ENCODE data around the gene UBR1. TPM values are rescaled to one million over a fixed set of nuclear protein-coding genes. Genes with fewer than 3 reads are reported as not detected.
"Not testable (repeated sequence)": the region's sequence is repeated elsewhere in the genome, so short reads cannot be mapped to it uniquely, and the experiment has no call there.

UBR1 gene
- total RNA-seq, 1 experiment from 2014 or later = 18.9 TPM

- TF ChIP-seq, protein P1, sequence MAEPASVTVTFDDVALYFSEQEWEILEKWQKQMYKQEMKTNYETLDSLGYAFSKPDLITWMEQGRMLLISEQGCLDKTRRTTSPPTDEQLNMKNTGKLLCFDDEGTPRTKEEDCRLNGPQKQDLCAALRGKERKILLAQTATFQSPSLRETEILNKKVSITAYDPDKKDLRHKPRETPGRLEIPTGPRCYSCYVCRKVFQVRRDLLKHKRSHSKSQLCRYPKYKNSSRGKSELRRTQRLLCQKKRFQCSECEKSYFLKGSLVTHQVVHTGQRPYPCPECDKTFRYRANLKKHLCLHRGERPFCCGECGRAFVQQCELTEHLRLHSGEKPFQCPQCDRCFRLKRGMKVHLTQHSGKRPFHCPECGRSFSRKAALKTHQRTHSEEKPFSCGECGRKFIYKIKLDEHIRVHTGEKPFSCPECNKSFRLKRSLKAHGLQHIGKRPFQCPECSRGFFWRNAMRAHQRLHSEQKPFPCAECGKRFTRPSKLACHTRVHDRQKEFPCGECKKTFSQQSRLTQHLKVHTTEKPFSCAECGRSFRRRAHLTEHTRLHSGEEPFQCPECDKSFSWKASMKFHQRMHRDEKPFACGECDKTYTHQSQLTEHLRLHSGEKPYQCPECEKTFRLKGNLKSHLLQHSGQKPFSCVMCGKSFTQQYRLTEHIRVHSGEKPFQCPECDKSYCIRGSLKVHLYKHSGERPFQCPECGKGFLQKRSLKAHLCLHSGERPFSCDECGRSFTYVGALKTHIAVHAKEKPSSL (CRISPR knock-in tag; conservative IDR thresholded peaks at IDR 0.05) = no peak
Measured at GRCh38 chr15:42903388-42904324, 202.2 kb downstream of the UBR1 start (continued).

GRCh38 chr15:42893911-42894310 lies 211.9 kb downstream of the UBR1 start:
- Mint-ChIP-seq H3K36me3 (peaks cover 14% of the 10 kb centered on the region), H3K9me3 (peaks cover 14% of the 10 kb centered on the region)
- POLR2A ChIA-PET; DNase-seq (ENCODE audit: low spot score); CTCF ChIA-PET; H3K4me3 Mint-ChIP-seq; ATAC-seq; H3K4me1 Mint-ChIP-seq; H3K27ac Mint-ChIP-seq; H3K27me3 Mint-ChIP-seq (ENCODE audit: low read depth): not testable (repeated sequence)

Other genes with a start within 250 kb of the UBR1 start
- 18.6 to 21.9 TPM (median 21.5 TPM) in 3 replicates for gene TTBK2, start 185.3 kb downstream of the UBR1 start, total RNA-seq (2021)
- 4.6 to 5.6 TPM (median 5.0 TPM) in 3 replicates for gene TMEM62, start 27.5 kb upstream of the UBR1 start, total RNA-seq (2021)
- gene CCNDBP1, start 79.4 kb upstream of the UBR1 start, total RNA-seq (2021) = 19.1 to 22.0 TPM (median 20.4 TPM) in 3 replicates
- gene EPB42, start 115.0 kb upstream of the UBR1 start, total RNA-seq (2021) = not detected in 3 replicates
- not detected in 3 replicates for gene TGM5, start 160.9 kb upstream of the UBR1 start, total RNA-seq (2021)
- gene TGM7, start 196.2 kb upstream of the UBR1 start, total RNA-seq (2021) = not detected in 3 replicates
- gene LCMT2, start 224.5 kb upstream of the UBR1 start, total RNA-seq (2021) = 7.6 to 10.6 TPM (median 9.6 TPM) in 3 replicates